Middle frontal gyrus (tissue), 1 donor: ENCODE results near the gene HK1.

Source experiments
- DNase-seq: peaks from one replicate; pipeline ENCODE4 v3.0.0-alpha.2; 2015; ENCODE audit warnings: low spot score; ENCODE audit errors: extremely low spot score

HK1 gene

DNA sequence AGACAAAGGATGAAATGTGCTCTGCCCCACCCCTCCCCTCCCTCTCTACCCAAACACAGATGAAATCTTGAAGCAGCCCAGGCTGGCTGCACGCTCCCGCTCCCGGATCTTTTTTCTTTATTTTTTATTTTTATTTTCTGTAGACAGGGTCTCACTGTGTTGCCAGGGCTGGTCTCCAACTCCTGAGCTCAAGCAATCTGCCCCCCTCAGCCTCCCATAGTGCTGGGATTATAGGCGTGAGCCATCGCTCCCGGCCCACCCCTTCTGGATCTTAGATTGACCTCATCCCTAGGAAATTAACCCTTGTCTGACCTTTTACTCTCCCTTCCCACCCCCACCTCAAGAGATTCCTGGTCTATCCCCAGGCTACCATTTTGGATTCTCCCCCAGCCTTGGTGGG, 124.1 kb downstream of the HK1 start:
- DNase-seq = no peak

DNA sequence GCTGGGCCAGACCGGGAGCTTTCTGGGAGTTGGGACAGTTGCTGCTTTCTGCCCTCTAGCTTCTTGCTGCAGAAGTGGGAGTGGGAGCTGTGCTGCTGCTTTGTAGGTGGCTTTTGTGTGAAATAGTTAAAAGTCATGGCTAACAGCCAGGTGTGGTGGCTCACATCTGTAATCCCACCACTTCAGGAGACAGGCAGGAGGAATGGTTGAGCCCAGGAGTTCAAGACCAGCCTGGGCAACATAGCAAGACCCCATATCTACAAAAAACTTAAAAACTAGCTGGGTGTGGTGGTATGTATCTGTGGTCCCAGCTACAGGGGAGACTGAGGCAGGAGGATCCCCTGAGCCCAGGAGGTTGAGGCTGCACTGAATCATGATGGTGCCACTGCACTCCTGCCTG, 124.8 kb downstream of the HK1 start:
- DNase-seq = no peak

DNA sequence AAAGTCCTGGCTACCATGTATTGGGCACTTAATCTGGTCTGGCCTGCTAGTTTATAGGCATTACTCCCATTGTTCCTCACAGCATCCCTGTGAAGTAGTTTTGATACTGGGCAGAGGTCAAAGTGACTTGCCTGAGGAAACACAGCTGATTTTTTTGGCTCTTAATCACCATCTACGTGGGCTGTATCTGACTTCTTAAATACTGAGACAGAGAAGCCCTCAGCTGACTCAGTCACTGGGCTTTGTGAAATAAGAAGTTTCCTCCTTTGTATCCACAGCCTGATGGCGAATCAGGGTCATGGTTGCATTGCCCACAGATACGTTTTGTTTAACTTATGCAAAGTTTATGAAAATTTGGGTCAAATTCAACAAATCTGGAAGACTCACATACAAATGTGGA, 125.2 kb downstream of the HK1 start:
- DNase-seq = no peak

DNA sequence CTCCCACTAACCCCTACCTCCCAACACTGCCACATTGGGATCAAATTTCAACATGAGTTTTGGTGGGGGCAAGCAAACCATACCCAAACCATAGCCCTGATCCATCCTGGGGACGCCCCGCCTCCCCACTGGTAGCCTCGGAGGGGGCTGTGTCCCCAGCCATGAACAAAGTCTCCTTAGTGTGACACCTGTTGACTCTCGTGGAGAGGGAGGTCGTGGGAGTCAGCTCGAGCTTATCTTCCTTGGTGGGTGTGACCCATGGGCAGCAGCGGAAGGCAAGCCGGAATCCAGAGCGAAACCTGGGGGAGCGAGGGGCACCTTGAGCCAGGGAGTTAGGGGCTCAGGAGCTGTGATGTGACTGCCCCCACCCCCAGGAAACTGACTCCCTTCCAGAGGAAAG, 126.5 kb downstream of the HK1 start:
- DNase-seq = no peak

DNA sequence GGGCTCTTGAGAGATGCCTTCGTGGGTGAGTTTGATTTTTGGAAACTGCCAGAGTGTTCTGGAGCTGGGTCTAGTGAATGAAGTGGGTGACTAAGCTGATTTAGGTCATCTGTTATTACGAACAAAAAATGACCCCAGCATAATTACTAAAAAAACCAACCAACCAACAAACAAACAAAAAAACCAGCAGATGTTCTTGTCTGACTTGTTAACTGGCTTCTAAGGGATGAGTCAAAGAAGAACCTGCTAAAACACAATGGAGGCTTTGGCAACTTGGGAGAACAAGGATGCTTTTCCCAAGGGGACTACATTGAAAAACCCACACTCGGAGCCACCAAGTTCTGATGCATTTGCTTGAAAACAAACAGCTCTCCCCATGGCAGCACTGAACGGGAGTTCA, 126.9 kb downstream of the HK1 start:
- no peak for DNase-seq

DNA sequence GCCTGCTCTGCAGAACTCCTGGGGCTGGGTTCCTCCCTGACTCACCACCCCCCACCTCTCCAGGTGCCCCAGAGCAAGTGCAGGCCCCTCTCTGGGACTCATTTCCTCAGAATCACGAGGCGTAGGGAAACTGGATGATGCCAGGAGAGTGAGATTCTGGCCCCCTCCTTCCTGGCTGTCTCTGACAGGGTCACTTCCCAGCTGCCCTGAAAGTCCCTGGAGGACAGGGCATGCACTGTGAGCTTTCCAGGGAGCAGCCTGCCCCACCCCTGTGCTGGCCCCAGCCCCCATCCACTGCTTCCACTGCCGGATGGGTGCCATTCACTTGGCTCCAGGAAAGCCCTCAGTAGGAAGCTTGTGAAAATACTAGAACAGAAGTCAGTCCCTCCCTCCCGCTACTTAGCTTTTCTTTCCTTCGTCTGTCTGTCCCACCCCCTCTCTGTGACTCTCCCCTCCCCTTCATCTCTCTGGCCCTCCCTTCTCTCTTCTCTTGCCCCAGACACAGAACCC, 128.1 kb downstream of the HK1 start:
- no peak for DNase-seq

DNA sequence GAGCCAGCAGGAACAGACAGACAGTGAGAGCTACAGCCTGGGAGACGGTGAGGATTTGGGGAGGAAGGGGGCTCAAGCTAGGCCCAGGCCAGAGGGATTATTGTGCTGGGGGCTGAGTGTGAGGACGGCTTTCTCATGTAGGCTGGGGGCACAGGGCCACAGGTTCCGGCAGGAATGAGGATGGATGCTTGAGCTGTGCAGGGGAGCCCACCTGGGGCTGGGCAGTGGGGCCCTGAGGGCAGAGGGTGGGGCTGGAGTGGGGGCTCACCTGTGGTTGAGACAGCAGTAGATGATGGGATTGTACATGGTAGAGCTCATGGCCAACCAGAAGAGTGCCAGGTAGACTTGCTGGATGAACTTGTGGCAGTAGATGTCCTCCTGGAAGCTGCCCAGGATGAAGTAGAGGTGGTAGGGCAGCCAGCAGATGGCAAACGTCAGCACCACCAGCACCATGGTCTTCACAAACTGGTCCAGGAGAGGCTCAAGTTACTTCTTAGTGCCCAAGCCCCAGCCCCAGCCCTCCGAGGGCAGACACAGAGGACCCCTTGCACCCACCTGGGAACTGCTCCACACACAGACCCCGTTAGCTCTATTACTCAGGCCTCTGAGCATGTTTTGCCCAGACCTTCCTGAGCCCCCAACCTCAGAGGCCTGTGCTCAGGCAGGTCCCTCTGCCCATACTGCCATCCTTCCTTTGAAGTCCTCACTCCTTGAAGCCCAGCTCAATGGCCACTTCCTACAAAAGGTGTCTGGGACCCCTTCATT, 128.7 kb downstream of the HK1 start:
- DNase-seq = no peak

DNA sequence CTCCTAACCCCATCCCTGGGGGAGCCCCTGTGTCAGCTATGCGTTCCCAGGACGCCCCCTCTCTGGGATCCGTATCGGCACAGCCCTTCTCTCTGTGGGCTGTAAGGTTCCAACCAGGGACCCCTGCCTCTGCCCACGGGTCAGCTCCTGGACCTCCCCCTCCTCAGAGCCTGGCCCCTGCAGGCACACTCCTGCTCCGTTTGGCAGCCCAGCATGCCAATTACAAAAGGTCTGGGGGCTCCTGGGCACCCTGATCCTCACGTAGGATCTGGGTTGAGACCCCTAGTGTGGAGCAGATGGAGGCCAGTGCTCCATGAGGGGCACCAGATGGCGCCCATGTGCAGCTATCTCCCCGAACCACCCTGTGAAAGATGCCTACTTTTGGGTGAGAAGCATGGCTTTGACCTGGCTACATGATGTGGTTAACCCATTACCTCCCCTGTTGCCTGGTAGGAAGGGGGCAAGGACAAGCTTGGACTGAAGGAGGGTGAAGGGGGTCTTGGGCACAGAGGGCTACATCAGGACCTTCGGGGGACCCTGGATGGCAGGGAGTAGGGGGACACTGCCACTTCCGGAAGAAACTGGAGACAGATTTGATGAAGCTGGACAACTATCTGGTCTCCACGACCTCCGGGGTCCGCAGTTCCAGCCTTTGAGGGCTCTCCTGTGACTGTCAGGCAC, 129.5 kb downstream of the HK1 start:
- no peak for DNase-seq

DNA sequence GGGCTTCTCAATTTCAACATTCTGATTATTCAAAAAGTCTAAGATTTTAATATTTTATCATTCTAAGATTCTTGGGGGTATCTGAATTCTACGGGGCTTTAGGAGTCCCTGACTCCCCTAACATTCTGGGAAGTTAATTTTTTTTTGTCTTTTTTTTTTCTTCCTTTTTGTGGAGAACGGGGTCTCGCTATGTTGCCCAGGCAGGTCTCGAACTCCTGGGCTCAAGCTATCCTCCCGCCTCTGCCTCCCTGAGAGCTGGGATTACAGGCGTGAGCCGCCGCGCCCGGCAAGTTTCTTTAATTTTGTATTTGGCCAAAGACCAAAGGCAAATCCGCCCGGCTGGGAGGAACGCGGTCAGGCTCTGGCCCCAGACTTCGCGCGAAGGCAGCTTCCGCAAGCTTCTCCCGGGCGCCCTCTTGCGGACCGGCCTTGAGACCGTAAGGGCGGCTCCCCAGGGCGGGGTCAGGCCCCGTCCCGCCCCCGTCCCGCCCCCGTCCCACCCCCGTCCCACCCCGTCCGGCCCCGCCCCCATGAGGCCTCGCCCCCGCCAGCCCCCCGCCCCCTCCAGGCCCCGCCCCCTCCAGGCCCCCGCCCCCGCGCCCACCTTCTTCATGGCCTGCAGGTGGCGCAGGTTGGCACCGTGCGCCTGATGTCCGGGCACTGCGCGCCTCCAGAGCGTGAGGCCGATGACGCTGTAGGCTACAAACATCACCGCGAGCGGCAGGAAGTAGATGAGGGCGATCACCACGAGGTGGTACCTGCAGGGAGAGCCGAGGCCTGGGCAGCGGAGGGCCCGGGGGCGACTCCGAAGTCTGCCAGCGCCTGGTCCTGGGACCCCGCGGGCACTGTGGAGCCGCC, 130.3 kb downstream of the HK1 start:
- peak; percentile 68 for DNase-seq

DNA sequence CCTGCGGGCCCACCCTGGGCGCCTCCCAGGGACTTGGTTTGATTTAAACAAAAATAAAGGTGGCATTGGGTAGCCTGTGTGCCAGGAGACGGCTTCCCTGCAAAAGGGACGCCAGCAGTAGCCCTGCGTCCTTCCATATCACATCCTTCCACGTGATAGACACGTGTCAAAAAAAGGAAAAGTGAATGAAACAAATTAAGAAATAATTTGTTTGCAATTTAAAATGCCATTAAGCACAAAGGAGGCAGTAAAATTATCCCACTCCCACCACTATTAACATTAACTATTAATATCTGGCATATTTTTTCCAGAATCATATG, 130.8 kb downstream of the HK1 start:
- DNase-seq = no peak

DNA sequence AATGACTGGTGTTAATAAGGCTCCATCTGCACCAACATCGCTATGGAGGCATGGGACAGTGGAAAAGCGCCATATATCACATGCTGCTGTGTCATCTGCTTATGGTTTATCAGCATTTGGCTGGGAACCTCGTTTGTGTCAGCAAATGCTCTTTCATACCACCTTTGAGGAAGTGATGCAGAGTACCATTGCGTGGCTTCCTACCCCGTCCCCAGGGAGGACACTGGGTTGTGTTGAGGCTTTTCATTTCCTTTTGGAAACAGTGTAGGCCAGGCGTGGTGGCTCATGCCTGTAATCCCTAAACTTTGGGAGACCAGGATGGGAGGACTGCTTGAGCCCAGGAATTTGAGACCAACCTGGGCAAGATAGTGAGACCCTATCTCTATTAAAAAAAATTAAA, 131.7 kb downstream of the HK1 start:
- no peak for DNase-seq

DNA sequence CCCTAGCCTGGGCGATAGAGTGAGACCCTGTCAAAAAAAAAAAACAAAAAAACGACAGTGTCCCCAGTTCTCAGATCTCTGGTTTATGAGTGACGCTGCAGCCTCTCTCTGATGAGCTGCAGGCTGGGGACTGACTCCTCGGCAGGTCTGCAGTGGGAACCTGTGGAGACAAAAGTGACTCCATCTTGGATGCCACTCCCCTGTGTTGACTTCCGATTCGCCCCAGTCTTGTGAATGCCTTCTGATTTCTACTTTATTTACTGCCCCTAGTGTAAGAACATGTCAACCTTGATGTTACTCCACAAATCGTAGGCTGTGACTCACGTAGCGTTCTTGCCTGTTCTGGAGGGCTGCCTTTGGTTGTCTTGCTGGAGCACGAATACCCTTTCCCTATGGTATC, 132.2 kb downstream of the HK1 start:
- no peak for DNase-seq

DNA sequence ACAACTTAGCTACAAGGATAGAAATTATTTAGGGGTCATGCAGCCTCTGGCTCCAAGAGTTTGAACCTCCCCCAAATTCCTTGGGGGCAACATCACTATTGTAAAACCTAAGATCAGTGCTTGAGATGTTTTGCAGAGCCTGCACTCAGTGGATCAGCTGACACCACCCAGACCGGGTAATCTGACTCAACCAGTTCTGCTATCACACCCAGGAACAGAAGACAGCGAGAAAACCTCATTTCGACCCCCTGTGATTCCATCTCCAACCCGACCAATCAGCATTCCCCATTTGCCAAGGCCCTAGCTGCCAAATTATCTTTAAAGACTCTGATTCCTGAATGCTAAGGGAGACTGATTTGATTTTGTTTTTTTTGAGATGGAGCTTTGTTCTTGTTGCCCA, 133.2 kb downstream of the HK1 start:
- DNase-seq = no peak

DNA sequence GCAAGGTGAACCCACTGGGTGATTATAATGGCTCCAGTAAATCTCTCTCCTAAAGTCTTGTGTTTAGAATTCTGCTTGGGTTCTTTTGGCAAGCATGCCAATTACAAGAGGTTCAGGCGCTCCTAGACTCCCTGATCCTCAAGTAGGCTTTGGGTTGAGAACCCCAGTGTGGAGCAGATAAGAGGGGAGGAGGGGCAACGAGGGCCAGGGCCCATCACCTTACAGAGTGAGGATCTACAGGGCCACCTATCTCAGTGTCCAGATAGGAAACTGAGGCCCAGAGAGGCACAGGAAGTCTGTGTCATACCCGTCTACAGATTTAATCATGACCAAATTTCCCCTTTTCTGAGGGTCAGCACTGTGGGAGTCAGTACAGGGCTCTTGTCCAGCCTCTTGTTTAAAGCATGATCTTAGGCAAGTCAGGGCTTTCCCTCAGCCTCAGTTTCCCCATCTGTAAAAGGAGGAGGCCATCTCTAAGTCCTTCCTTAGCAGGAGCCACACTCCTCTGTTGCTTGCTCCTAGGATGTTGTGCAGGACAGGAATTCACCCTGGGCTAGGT, 134.0 kb downstream of the HK1 start:
- no peak for DNase-seq

DNA sequence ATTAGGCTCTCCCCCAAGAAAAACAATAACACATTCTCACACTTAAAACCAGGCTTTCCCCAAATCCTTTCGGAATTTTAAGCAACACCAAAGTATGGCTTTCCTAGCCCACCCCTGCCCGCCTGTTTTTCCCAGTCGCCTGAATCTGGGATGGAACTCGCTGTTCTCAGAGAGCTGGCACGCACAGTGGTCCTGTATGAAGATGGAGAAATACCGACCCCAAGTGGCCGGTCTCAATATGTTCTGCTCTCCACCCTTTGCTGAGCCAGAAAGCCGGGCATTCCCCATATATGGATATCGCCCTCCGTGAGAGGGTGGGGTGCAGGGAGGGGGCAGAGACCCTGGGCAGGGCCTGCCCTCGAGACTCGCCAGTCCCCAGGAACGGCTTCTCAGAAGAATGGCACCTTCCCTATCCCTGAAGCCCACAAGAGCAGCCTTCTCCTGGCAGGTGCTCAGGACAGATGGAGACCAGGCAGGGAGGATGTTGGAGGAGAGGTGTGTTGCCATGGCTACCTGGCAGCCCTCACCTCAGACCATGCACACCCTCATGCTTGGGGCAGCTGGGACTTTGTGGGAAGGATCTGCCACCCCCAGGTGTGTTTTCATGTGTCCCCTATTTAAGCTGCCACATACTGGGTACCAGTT, 135.0 kb downstream of the HK1 start:
- DNase-seq = peak; percentile 18

DNA sequence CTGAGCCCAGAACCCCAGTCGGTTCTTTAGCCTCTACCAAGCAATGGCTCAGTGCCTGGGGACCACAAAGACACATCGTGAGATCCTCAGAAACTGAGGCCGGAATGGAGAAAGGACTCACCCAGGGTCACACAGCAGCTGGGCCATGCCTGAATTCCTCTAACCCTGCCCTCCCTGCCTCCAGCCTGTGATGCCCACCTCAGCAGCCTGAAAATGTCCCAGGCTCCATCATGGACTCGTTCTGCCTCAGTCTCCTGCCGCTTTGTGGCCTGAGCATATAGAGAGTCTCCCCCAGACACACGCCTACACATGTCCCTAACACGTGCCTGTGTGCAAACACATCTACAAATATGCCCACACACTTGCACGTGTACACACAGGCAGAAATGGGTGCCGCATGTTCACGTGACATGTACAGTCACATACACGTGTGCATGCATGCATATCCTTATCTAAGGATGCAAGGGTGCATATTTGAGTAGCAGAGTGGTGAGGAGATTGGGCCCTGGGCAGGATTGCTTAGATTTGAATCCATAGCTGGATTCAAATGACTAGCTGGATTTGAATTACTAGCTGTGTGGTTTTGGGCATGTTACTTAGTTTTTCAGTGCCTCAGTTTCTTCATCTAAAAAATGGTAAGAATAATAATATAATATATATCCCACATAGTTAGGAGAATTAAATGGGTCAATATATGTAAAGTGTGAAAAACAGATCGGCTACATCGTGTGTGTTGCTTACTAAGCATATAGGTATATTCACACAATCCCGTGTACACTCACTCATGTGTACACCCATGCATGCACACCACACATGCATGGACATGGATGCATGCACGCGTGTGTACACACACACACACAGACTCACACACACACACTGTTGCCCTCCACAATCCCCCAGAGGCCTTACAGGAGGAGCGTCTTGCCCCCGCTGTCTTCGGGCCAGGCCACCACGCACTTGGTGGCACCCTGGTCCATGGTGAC, 136.0 kb downstream of the HK1 start:
- DNase-seq = no peak

DNA sequence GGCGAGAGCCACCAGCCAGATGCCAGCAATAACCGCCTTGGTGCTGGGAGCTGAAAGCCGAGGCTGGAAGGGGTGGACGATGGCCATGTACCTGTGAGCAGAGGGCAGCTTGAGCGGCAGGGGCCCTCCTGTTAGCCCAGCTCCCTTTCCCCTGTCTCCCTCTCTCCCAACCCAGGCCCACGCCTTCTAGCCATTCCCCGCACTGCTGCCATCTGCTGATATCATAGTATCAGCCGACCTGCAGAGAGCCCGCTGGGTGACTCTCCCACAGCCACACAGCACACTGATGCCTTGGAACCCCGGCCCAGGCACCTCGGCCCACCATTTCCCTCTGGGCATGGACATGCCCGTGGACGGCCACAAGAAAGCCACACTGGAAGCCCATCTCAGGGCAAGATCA, 136.8 kb downstream of the HK1 start:
- no peak for DNase-seq

DNA sequence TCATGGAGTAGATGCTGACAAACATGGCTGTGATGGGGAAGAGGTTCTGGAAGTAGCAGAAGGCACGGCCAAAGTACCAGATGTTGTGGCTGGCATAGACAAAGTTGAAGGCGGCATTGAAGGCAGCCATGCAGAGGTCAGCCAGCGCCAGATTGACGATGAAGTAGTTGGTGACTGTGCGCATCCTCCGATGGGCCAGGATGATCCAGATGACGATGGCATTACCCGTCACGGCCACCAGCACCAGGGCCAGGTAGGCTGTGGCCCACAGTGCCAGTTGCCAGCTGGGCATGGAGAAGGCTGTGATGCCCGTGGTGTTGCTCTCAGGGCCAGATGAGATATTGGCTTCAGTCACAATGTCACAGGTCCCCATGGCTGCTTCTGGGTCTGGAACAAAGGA, 137.7 kb downstream of the HK1 start:
- DNase-seq = no peak

DNA sequence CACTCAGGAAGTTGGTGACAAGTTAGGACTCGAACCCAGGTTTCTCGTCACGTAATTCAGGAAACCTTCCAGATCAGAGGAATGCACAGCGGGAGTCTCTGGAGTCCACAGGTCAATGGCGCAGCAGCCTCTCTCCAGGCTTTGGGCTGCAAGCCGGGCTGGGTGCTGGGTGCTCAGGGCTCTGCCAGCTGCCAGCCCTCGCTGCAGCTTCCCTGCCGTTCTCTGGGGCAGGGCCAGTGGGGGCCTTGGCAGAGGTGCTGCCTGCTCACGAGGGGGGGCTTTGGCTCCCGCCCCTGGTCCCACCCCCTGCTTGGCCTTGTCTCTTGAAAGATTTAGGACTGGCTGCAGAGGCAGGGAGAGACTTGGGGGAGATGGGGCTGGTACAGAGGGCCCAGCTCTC, 138.4 kb downstream of the HK1 start, which contains the start of gene TACR2:
Gene TACR2, minus strand, starts transcription at position 224 of the 400 bp plus-strand sequence. CDS start 595 bp downstream, outside the sequence.
- DNase-seq = no peak

DNA sequence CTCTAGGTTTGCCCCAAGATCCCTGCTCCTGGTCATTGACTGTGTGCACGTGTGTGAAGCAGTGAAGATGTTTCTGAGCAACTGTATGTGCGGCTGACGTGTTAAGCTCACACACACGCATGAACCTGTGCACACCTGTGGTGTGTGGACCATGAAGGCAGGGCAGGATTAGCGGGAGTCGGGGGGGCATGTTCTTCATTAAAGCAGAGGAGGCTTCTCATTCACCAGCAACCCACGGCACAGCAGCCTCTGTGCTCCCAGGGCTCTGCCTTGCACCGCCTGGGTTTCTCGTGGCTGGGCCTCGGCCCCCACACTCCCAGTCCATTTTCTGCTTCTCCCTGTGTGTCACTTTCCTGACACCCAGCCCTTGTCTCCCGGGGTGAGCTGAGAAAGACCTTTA, 139.2 kb downstream of the HK1 start:
- DNase-seq = no peak
